GM12874 (cell line): ENCODE measurements around the gene ALLC.

Experiments
- CTCF ChIP-seq: IDR thresholded peaks from 2 replicates; pipeline ENCODE4 v1.5.1; 2011; ENCODE audit warnings: low read depth, mild to moderate bottlenecking, control low read depth, low read length, moderate library complexity; ENCODE audit not compliant: insufficient read depth

Gene ALLC

DNA sequence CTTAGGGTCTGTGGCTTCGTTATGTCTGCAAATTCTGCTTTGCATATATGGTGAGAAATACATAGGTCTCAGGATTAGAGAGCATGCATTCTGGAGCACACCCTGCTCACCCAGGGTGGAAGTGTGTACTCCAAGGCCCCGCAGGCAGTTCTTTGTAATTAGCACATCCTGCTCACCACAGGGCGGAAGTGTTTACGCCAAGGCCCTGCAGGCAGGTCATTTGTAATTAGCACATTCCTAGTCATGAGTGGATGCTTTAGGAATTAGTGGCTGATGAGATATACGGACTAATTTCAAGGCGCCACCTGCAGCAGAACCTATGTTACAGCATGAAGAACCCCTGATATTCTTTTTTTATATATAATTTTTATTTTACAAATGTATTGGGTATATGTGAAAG lies 4.2 kb downstream of the ALLC start:
- TF ChIP-seq CTCF: no peak

GRCh38 chr2:3664118-3664517 lies 6.1 kb downstream of the ALLC start:
- no peak for TF ChIP-seq CTCF

DNA sequence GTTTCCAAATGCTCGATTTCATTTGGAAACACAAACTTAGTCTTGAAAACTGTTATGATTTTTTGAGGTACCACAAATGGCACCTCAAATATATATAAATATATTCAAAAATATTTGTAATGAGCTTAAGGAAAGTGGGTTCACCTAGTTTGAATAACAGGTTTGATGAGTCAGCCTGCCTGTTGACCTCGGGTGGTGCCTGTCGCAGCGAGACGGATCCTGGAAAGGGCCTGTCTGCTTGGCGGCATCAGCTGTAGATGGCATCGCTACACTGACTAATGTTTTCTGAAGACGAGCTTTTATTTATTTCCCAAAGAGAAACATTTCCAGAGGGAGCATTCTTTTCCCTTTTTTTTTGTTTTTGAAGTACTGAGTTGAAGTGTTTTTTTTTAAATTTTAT lies 6.9 kb downstream of the ALLC start:
- TF ChIP-seq CTCF: no peak

DNA sequence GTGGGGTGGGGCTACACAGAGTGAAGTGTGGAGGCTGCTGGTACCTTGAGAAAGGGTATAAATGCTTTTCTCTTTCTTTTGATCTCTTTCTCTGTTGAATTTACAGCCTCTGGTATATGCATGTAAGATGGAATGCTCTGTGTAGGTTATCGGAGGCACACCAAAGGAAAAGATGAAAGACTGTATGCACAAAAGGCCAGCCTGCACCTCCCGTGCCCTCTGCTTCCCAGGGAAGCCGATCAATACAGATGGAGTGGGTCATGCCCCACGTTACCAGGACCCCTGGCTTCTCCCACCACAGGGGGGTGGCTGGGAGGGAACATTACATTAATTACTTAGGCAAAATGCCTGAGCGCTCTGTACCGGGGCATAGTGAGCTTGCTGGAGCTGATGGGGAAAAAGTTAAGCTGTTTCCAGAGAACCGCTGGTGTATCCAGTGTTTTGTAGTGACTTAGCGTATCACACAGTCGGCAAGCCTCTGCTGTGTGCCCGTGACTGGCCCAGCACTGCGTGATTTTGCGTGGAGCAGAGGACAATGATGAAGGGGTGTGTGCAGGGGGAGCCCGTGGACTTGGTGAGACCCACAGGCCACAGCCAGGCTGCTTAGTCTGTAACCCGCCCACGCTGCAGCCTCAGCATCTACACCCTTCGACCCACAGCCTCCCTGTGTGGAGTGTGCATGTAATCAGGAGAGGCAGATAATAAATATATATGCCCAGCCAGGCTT lies 8.0 kb downstream of the ALLC start:
- TF ChIP-seq CTCF: no peak

DNA sequence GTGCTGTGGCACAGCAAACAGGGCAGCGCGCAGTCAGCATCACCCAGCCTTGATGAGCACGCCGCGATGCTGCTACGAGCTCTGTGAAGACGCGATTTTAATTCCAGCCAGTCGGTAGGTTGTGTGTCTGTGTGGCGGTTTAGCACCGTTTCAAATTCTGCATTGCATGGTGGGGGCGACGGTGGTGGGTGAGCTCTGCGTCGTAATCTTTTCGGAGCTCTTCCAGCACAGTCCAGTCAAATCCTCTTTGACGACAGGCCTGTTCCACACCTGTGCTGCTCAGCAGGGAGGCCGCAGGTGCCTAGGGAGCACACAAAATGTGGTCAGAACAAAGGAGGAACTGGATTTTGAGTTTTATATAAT lies 8.6 kb downstream of the ALLC start:
- no peak for TF ChIP-seq CTCF

- TF ChIP-seq CTCF: no peak
Measured at GRCh38 chr2:3667151-3667631, 9.2 kb downstream of the ALLC start.

DNA sequence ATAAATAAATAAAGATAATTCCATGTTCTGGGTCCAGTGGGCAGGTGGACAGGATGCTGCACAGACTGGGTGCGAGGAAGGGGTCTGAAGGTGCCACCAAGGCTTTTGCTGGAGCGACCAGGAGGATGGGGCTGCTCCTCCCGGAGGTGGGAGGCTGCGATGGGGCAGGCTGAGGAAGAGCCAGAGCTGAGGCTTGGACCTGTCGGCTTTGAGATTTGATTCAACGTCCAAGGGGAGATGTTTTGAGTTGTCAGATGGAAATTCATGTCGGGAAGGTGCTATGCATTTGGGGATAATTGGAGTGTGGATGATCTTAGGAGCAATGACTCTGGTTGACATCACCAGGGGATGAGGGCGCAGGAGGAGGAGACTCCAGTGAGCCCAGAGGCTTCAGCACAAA lies 11.7 kb downstream of the ALLC start:
- TF ChIP-seq CTCF: no peak
